ENCODE results near the gene KRTAP5-4.

DNA sequence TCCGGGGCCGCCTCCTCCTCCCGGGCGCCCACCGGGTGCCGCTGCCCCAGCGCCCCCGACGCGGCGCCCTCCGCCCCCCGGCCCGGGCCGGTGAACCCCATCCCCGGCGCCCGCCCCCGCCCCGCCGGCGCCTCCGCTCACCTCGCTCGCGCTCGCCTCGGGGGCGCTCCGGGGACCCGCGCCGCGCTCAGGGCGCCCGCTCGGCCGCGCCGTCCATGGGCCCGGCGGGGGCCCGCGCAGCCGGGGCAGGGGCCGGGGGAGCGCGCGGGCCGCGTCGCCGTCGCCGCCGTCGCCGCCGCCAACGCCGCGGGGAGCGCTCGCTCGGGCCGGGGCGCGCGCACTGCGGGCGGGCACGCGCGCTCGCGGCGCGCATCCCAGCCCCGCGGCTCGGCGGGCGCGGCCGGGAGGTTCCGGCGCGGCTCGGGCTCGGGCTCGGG is 50.2 kb downstream of the KRTAP5-4 start:
- TF ChIP-seq, protein P1, sequence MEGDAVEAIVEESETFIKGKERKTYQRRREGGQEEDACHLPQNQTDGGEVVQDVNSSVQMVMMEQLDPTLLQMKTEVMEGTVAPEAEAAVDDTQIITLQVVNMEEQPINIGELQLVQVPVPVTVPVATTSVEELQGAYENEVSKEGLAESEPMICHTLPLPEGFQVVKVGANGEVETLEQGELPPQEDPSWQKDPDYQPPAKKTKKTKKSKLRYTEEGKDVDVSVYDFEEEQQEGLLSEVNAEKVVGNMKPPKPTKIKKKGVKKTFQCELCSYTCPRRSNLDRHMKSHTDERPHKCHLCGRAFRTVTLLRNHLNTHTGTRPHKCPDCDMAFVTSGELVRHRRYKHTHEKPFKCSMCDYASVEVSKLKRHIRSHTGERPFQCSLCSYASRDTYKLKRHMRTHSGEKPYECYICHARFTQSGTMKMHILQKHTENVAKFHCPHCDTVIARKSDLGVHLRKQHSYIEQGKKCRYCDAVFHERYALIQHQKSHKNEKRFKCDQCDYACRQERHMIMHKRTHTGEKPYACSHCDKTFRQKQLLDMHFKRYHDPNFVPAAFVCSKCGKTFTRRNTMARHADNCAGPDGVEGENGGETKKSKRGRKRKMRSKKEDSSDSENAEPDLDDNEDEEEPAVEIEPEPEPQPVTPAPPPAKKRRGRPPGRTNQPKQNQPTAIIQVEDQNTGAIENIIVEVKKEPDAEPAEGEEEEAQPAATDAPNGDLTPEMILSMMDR (IDR thresholded peaks at IDR 0.05; ENCODE audit: low read length), result no peak
- TF ChIP-seq EZH2 (optimal IDR thresholded peaks at IDR 0.05; ENCODE audit: low read depth, low read length) (no peak), EZH2phosphoT487 (IDR thresholded peaks at IDR 0.05; ENCODE audit: low read length) (no peak)
